Esophagus muscularis mucosa (tissue), 4 donors: Measurements from ENCODE around the gene CREBL2.
"Not testable (repeated sequence)": the region's sequence is repeated elsewhere in the genome, so short reads cannot be mapped to it uniquely, and the experiment has no call there.

ENCODE experiments used
- CTCF ChIP-seq, 3 experiments: fragments of 200-600 bp in 2 of 3; fragments of 450-650 bp in 1 of 3; sonication (generic) in 2 of 3; IDR thresholded peaks; one replicate each; pipeline ENCODE4 v1.5.1; 2017 to 2019; ENCODE audit warnings: antibody characterized with exemption in 3 of 3, mild to moderate bottlenecking in 2 of 3, moderate library complexity in 1 of 3
- EP300 ChIP-seq: sonication (generic); formaldehyde crosslinking; IDR thresholded peaks from one replicate; pipeline ENCODE4 v1.6.1; 2017; ENCODE audit warnings: antibody characterized with exemption
- POLR2A ChIP-seq: fragments of 450-650 bp; IDR thresholded peaks from one replicate; pipeline ENCODE4 v1.6.1; 2017; ENCODE audit warnings: antibody characterized with exemption, moderate library complexity, mild to moderate bottlenecking, low read depth
- POLR2AphosphoS5 ChIP-seq, 2 donors: sonication (generic); formaldehyde crosslinking; IDR thresholded peaks; one replicate each; pipeline ENCODE4 v1.6.1; 2017; ENCODE audit warnings: antibody characterized with exemption in 2 of 2

GRCh38 chr12:12618064-12618463 is 6.4 kb downstream of the CREBL2 start:
- not testable (repeated sequence) for TF ChIP-seq POLR2AphosphoS5 (IDR thresholded peaks at IDR 0.05); POLR2A; CTCF (IDR thresholded peaks at IDR 0.05); EP300
